A549 treated with AZD2906 at 1 μM for 4 hours (cell line): ENCODE data around the gene EIF4E. TPM values are rescaled to one million over a fixed set of nuclear protein-coding genes. Genes with fewer than 3 reads are reported as not detected.

Source experiments
- total RNA-seq: library from RNA; stranded (reverse); fragments of 200-300 nt; extraction: Qiagen RNA extraction; gene quantifications from 5 replicates; pipeline ENCODE4 v1.2.3, GENCODE V29; 2022

The EIF4E gene
- 64.3 to 146 TPM (median 70.2 TPM) in 5 replicates for total RNA-seq

GRCh38 chr4:98928505-98929340 is at the start of gene EIF4E:
Gene EIF4E (minus strand): TSS chr4:98929133. CDS start chr4:98929112, 21 bp downstream.

Other genes starting within 250 kb of the EIF4E start
- gene METAP1, start 66.6 kb upstream of the EIF4E start, total RNA-seq, result 41.6 to 62.0 TPM (median 49.0 TPM) in 5 replicates
- 102 to 144 TPM (median 103 TPM) in 5 replicates for gene ADH5, start 159.7 kb upstream of the EIF4E start, total RNA-seq
- gene ADH4, start 215.2 kb upstream of the EIF4E start, total RNA-seq, result not detected in 5 replicates